HFFc6 (cell line): ENCODE measurements around the gene RFX1. TPM values are rescaled to one million over a fixed set of nuclear protein-coding genes. Genes with fewer than 3 reads are reported as not detected.

Experiments used
- DNase-seq: peaks from one replicate; pipeline ENCODE4 v3.0.0-alpha.2; 2018
- H3K27ac Mint-ChIP-seq: 2 replicates; pipeline ENCODE4 v1.8.0; 2020; ENCODE audit warnings: mild to moderate bottlenecking, mixed read lengths
- H3K27me3 Mint-ChIP-seq: 2 replicates; pipeline ENCODE4 v1.8.0; 2021; ENCODE audit warnings: mild to moderate bottlenecking, moderate library complexity, mixed read lengths; ENCODE audit not compliant: insufficient read depth
- H3K36me3 Mint-ChIP-seq: 2 replicates; pipeline ENCODE4 v1.8.0; 2021; ENCODE audit warnings: low read depth, mixed read lengths
- H3K4me1 Mint-ChIP-seq: 2 replicates; pipeline ENCODE4 v1.8.0; 2020; ENCODE audit warnings: low read depth, mixed read lengths
- H3K4me3 Mint-ChIP-seq: 2 replicates; pipeline ENCODE4 v1.8.0; 2020; ENCODE audit warnings: mild to moderate bottlenecking, moderate library complexity, mixed read lengths
- H3K9me3 Mint-ChIP-seq: 2 replicates; pipeline ENCODE4 v1.8.0; 2020; ENCODE audit warnings: mild to moderate bottlenecking, mixed read lengths
- total RNA-seq, 6 experiments: library from RNA; stranded (reverse); fragmentation: NEBNext Ultra II Directional; extraction: Animal tissue kit (Norgen Biotek cat#: 25700); gene quantifications; 2 replicates in 1 of 6; 3 replicates in 5 of 6; pipeline ENCODE4 v1.2.3, GENCODE V29; 2021
- TF ChIP-seq, protein P1 (sequence below): fragments of 200-600 bp; sonication (generic); IDR thresholded peaks from 2 replicates; pipeline ENCODE4 v1.5.0; 2021; ENCODE audit warnings: antibody characterized with exemption, mild to moderate bottlenecking

RFX1 gene
- total RNA-seq, 6 experiments from 2014 or later, result 11.6 to 13.0 (median 12.2) TPM

DNA sequence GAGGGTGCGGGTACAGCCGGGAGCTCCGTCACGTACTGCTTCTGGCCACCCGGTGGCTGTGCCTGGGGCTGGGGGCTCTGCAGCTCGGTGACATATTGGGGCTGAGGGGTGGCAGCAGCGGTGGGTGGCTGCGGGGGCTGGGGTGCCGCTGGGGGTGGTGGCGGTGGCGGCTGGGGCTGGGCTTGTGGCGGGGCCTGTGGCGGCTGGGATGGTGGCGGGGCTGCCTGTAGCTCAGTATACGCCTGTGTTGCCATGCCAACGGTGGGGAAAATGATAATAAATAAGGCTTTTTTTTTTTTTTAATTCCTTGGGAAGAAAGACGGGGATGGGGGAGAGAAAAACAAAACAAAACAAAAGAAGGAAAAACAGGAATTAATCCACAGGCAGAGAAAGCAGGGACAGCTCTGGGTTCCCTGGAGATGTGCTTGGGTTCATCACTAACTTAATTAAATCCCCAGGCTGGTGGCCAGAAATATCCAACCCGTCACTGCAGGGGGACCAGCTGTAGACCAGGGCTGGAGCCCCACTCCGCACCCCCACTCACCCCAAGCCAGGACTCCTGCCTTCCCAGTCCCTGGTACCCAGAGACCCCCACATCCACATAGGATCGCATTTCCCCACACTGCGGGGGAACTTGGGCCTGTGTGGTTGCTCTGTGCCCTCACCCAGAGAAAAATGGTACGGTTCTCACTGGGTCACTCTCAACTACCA is 12.4 kb downstream of the RFX1 start:
- H3K9me3 Mint-ChIP-seq, result peaks cover 6% of the 10 kb centered on the region
- H3K36me3 Mint-ChIP-seq, result peaks cover 3% of the 10 kb centered on the region
- 0 out of 2 replicates have a peak overlapping the region, but pooled peaks have one; percentile 13 for H3K27ac Mint-ChIP-seq
- H3K4me1 Mint-ChIP-seq, result no peaks in the 10 kb centered on the region; the same call in 1 of the 2 replicates
- H3K27me3 Mint-ChIP-seq, result peaks cover 1% of the 10 kb centered on the region
- TF ChIP-seq, protein P1, sequence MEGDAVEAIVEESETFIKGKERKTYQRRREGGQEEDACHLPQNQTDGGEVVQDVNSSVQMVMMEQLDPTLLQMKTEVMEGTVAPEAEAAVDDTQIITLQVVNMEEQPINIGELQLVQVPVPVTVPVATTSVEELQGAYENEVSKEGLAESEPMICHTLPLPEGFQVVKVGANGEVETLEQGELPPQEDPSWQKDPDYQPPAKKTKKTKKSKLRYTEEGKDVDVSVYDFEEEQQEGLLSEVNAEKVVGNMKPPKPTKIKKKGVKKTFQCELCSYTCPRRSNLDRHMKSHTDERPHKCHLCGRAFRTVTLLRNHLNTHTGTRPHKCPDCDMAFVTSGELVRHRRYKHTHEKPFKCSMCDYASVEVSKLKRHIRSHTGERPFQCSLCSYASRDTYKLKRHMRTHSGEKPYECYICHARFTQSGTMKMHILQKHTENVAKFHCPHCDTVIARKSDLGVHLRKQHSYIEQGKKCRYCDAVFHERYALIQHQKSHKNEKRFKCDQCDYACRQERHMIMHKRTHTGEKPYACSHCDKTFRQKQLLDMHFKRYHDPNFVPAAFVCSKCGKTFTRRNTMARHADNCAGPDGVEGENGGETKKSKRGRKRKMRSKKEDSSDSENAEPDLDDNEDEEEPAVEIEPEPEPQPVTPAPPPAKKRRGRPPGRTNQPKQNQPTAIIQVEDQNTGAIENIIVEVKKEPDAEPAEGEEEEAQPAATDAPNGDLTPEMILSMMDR, result no peak
- no peak overlapping the region for H3K4me3 Mint-ChIP-seq
- no peak for DNase-seq

GRCh38 chr19:13992025-13992424 is 14.1 kb downstream of the RFX1 start:
- H3K36me3 Mint-ChIP-seq, result no peaks in the 10 kb centered on the region
- H3K4me3 Mint-ChIP-seq, result no peak overlapping the region
- H3K27ac Mint-ChIP-seq, result no peak overlapping the region
- peaks cover 1% of the 10 kb centered on the region for H3K27me3 Mint-ChIP-seq
- TF ChIP-seq, protein P1, result no peak
- H3K4me1 Mint-ChIP-seq, result peaks cover 6% of the 10 kb centered on the region
- no peak for DNase-seq
- no peaks in the 10 kb centered on the region for H3K9me3 Mint-ChIP-seq

- Mint-ChIP-seq H3K9me3 (no peaks in the 10 kb centered on the region), H3K27ac (no peak overlapping the region), H3K27me3 (peaks cover 1% of the 10 kb centered on the region), H3K4me3 (no peak overlapping the region), H3K4me1 (peaks cover 20% of the 10 kb centered on the region), H3K36me3 (no peaks in the 10 kb centered on the region)
- TF ChIP-seq, protein P1, result no peak
- DNase-seq, result no peak
These were observed 16.0 kb downstream of the RFX1 start for GRCh38 chr19:13990085-13990484.

DNA sequence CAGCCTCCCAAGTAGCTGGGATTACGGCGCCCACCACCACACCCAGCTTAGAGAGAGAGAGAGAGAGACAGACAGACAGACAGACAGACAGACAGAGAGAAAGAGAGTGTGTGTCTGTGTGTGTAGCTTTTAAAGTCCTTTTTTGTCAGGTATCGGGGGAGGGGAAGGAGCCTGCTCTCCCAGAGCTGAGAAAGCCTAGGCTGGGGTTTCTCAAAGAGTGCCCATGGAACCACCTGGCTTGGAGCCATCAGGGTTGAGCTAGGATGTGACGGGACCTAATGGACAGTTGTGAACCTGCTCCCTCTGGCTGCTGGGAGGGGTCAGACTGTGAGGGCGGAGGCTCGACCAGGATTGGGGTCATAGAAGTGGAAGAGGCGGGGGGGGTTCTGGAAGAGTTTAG is 16.6 kb downstream of the RFX1 start:
- no peaks in the 10 kb centered on the region for H3K36me3 Mint-ChIP-seq
- TF ChIP-seq, protein P1, result no peak
- no peaks in the 10 kb centered on the region for H3K9me3 Mint-ChIP-seq
- H3K27ac Mint-ChIP-seq, result no peak overlapping the region
- H3K27me3 Mint-ChIP-seq, result peaks cover 1% of the 10 kb centered on the region
- H3K4me3 Mint-ChIP-seq, result no peak overlapping the region
- no peak for DNase-seq
- H3K4me1 Mint-ChIP-seq, result peaks cover 20% of the 10 kb centered on the region

DNA sequence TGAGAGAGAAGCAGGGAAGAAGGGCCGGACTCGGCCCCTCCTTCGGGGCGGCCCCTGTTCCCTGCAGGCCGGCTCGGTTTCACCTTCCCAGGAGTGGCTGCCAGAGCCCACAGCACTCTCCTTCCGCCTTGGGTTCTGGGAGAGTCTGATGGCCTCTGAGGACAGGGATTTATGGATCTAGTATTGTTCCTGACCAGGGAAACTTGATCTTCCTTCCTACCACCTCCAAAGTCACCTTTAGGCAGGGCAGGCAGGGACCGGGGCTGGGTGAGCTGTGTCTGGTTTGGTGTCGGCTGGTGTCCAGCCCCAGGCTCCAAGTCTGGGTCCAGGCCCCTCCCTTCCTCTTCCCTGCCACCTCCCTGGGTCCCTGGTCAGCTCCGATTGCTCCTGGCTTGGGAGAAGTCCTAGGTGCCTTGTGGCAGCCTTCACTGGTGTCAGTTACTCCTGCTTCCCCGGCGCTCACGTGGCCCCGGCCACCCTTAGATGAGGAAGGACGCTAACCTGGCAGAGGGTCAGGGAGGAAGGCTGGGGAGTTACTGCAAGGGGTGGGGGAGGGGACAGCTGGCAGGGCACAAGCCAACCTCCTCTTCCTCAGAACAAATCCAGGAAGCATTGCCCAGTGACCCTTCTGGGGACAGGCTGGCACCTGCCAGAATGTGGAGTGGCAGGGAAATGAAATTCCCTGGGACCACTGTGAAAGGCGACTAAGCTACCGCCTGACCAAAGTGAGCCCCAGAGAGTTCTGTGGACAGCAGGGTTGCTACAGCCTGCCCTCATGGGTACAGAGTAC is 18.8 kb downstream of the RFX1 start:
- Mint-ChIP-seq H3K27me3 (peaks cover 1% of the 10 kb centered on the region), H3K4me3 (no peak overlapping the region), H3K9me3 (no peaks in the 10 kb centered on the region), H3K36me3 (no peaks in the 10 kb centered on the region), H3K27ac (peak overlapping the region; percentile 86), H3K4me1 (peaks cover 20% of the 10 kb centered on the region)
- DNase-seq, result no peak
- TF ChIP-seq, protein P1, result no peak
